ENCODE measurements around the gene GORASP2. TPM values are rescaled to one million over a fixed set of nuclear protein-coding genes. Genes with fewer than 3 reads are reported as not detected.

The GORASP2 gene
- polyA plus RNA-seq, 1 donor (not counting 4 experiments of a cell fraction or from before 2014, with no cell fraction given): 125 TPM

DNA sequence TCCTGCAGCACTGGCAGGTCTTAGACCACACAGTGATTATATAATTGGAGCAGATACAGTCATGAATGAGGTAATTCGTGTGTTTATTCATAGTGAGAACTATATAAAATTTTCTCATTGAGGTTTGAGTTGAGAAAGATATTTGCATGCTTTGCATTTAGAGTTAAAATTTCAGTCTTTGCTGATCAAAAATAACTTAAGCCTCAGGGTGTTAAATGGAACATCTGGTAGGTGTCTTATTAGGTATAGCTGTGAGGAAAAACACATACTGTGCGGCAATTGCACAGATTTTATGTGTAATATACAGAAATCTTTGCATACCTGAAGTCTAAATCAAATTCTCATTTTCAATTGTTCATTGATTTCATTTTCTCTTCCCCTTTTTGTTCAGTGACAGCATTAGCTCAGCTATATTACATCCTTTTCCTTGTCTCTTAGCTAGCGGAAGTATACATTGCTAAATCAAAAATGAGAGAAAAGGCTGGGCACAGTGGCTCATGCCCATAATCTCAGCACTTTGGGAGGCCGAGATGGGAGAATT is 21.2 kb downstream of the GORASP2 start:
- H4K20me1 ChIP-seq (ENCODE audit: control insufficient read depth, extremely low read depth, insufficient read depth, low read length): peaks cover 5% of the 10 kb centered on the region

DNA sequence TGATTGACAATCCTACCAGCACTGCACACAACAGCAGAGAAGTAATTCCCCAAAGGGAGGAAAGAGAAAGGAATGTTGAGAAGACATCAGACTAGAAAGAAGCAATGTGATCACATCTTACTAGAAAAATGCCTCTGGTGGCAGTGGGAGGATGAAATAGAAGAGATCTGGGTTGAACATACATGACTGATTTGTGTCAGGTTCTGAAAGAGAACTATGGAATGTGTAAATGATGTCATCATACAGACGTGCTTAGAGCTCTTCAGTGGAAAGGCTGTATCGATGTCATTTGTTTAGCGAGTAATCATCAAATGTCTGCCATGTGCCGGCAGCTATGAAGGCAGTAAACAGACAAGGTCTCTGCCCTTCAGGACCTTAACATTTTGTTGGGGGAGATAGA is 24.9 kb downstream of the GORASP2 start:
- no peak for FAIRE-seq
- dilution Hi-C loops (cut with MboI; ENCODE audit: extremely low pct_ligation_motif_present, low sequenced_read_pairs): no loop called here
- TF ChIP-seq CTCF (optimal IDR thresholded peaks at IDR 0.05 in 1 of 3, IDR thresholded peaks at IDR 0.05 in 1 of 3, conservative IDR thresholded peaks at IDR 0.05 in 1 of 3; ENCODE audit: extremely low read depth in 1 of 3, insufficient read depth in 2 of 3, low read length in 3 of 3) (no peak), EZH2 (IDR thresholded peaks at IDR 0.05; ENCODE audit: low read length) (no peak)
- H3K27ac ChIP-seq (ENCODE audit: control insufficient read depth, insufficient read depth, low read length): no peak overlapping the region
- peaks cover 42 to 56% of the 10 kb centered on the region in 2 experiments for H3K36me3 ChIP-seq (ENCODE audit: control insufficient read depth in 2 of 2, extremely low read depth in 1 of 2, insufficient read depth in 2 of 2, low read length in 2 of 2)
- H3K79me2 ChIP-seq (ENCODE audit: control insufficient read depth, insufficient read depth, low read length): no peaks in the 10 kb centered on the region
- no peak overlapping the region for H3K4me3 ChIP-seq (ENCODE audit: control insufficient read depth in 2 of 3, extremely low read depth in 1 of 3, insufficient read depth in 2 of 3, low read depth in 1 of 3, low read length in 3 of 3)
- no peaks in the 10 kb centered on the region for H3K9me1 ChIP-seq (ENCODE audit: control insufficient read depth, extremely low read depth, insufficient read depth, low read length)
- H2AFZ ChIP-seq (ENCODE audit: control insufficient read depth, low read length): no peak overlapping the region
- H3K4me1 ChIP-seq (ENCODE audit: control insufficient read depth, extremely low read depth, insufficient read depth, low read length): no peaks in the 10 kb centered on the region
- H3K9me3 ChIP-seq (ENCODE audit: control insufficient read depth, low read depth, low read length): no peaks in the 10 kb centered on the region
- H3K4me2 ChIP-seq (ENCODE audit: control insufficient read depth, extremely low read depth, insufficient read depth, low read depth, low read length): no peak overlapping the region
- DNase-seq (ENCODE audit: low read depth, low spot score): no peak
- no peaks in the 10 kb centered on the region for H3K27me3 ChIP-seq (ENCODE audit: control insufficient read depth, extremely low read depth, insufficient read depth, low read length)
- peaks cover 2% of the 10 kb centered on the region for H4K20me1 ChIP-seq (ENCODE audit: control insufficient read depth, extremely low read depth, insufficient read depth, low read length)
- H3K9ac ChIP-seq (ENCODE audit: control insufficient read depth, extremely low read depth, insufficient read depth, low read length): no peak overlapping the region

More for the DNA sequence above, 21.2 kb downstream of the GORASP2 start:
- H3K4me3 ChIP-seq (ENCODE audit: control insufficient read depth in 2 of 3, extremely low read depth in 1 of 3, insufficient read depth in 2 of 3, low read depth in 1 of 3, low read length in 3 of 3): no peak overlapping the region
- no peaks in the 10 kb centered on the region for H3K27me3 ChIP-seq (ENCODE audit: control insufficient read depth, extremely low read depth, insufficient read depth, low read length)
- FAIRE-seq (no peak), DNase-seq (ENCODE audit: low read depth, low spot score) (no peak)
- H2AFZ ChIP-seq (ENCODE audit: control insufficient read depth, low read length): no peak overlapping the region
- peaks cover 31 to 40% of the 10 kb centered on the region in 2 experiments for H3K36me3 ChIP-seq (ENCODE audit: control insufficient read depth in 2 of 2, extremely low read depth in 1 of 2, insufficient read depth in 2 of 2, low read length in 2 of 2)
- no peak overlapping the region for H3K4me2 ChIP-seq (ENCODE audit: control insufficient read depth, extremely low read depth, insufficient read depth, low read depth, low read length)
- dilution Hi-C loops (cut with MboI; ENCODE audit: extremely low pct_ligation_motif_present, low sequenced_read_pairs): no loop called here
- no peaks in the 10 kb centered on the region for H3K9me1 ChIP-seq (ENCODE audit: control insufficient read depth, extremely low read depth, insufficient read depth, low read length)
- peaks cover 27% of the 10 kb centered on the region for H3K79me2 ChIP-seq (ENCODE audit: control insufficient read depth, insufficient read depth, low read length)
- no peaks in the 10 kb centered on the region for H3K9me3 ChIP-seq (ENCODE audit: control insufficient read depth, low read depth, low read length)
- no peak overlapping the region for H3K27ac ChIP-seq (ENCODE audit: control insufficient read depth, insufficient read depth, low read length)
- no peaks in the 10 kb centered on the region for H3K4me1 ChIP-seq (ENCODE audit: control insufficient read depth, extremely low read depth, insufficient read depth, low read length)
- H3K9ac ChIP-seq (ENCODE audit: control insufficient read depth, extremely low read depth, insufficient read depth, low read length): no peak overlapping the region
- TF ChIP-seq EZH2 (IDR thresholded peaks at IDR 0.05; ENCODE audit: low read length): no peak
- no peak for TF ChIP-seq CTCF (optimal IDR thresholded peaks at IDR 0.05 in 1 of 3, IDR thresholded peaks at IDR 0.05 in 1 of 3, conservative IDR thresholded peaks at IDR 0.05 in 1 of 3; ENCODE audit: extremely low read depth in 1 of 3, insufficient read depth in 2 of 3, low read length in 3 of 3)
